GM19328 (cell line): ENCODE measurements around the gene CETP.
"Not testable (repeated sequence)": the region's sequence is repeated elsewhere in the genome, so short reads cannot be mapped to it uniquely, and the experiment has no call there.

ENCODE experiments used
- ATAC-seq: cut with Tn5 transposase; IDR thresholded peaks from one replicate; pipeline ENCODE4 v1.9.1; 2021; ENCODE audit warnings: mild to moderate bottlenecking, moderate library complexity; ENCODE audit not compliant: unreplicated experiment

The CETP gene

GRCh38 chr16:56934599-56935145 is 27.1 kb upstream of the CETP start:
- ATAC-seq, result not testable (repeated sequence)

DNA sequence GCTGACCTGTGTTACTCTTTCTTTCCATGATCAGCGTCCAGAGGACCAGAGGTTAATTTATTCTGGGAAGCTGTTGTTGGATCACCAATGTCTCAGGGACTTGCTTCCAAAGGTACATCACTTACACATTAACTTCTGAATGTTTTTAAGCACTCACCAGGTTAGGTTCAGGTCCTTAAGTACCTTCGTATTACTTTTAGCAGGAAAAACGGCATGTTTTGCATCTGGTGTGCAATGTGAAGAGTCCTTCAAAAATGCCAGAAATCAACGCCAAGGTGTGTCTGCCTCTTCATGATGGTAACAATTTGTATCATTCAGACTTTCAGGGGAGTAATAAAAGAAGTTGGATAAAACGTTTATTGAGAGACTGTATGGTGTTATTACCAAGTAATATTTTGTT is 26.5 kb upstream of the CETP start:
- no peak for ATAC-seq

DNA sequence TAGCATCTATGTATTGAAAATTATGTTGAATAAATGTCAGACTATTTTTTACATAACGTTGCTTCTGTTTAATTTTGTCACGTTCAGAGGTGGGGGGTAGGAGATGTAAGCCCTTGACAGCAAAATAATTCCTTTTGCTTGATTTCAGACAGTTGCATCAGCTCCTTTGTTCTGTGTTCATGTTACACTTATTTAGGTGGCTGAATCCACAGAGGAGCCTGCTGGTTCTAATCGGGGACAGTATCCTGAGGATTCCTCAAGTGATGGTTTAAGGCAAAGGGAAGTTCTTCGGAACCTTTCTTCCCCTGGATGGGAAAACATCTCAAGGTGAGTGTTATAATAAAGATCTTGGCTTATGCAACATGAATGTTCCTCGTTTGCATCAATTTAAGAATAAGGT is 25.3 kb upstream of the CETP start:
- no peak for ATAC-seq

DNA sequence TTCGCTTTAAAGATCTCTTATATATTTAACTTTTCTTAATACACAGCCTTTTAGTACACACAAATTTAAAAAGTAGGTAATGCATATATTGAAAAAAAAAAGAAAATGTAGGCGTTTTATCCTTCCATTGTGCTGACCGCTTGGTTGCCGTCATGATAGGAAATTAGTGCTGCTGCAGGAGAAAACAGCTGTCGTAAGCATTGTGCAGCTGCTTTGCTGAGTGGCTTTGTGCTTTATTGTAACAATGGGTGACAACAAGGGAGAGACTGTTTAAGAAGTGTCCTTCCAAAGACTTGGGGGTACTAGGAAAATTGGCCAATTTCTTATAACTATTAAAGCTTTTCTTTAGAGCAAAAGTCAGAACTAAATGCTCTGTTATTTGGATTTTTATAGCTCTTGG is 24.8 kb upstream of the CETP start:
- no peak for ATAC-seq

DNA sequence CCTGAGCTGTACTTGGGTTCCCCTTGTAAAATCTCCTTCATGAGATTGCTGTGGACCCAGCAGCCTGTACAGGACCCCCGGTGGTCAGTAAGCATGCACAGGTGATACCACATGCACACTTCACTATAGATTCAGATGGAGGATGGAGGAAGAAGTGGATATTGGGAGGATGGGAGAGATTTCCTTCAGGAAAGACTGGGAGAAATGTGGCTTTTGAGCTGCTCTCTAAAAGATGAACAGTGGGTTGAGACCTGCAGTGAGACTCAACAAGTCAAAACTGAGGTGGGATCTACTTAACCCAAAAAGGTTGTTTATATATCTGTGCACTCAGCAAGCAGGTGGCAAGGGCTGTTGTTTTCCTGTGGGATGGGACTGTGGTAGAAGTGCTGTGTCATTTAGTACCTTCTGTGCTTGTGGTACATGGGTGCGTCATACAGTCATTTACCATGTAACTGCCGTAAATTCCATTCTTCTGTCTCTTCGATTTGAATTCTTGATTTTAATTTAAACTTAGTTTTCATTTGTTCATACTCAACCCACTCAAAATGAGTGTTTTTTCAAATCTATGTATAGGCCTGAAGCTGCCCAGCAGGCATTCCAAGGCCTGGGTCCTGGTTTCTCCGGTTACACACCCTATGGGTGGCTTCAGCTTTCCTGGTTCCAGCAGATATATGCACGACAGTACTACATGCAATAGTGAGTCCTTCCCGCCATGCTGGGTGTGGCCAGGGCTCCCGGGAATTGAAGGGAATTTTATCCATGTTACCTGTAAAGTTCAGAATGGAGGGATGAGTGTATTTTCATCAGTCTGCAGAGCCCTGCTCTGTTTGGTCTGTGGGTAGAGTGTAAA is 22.9 kb upstream of the CETP start:
- ATAC-seq, result no peak

DNA sequence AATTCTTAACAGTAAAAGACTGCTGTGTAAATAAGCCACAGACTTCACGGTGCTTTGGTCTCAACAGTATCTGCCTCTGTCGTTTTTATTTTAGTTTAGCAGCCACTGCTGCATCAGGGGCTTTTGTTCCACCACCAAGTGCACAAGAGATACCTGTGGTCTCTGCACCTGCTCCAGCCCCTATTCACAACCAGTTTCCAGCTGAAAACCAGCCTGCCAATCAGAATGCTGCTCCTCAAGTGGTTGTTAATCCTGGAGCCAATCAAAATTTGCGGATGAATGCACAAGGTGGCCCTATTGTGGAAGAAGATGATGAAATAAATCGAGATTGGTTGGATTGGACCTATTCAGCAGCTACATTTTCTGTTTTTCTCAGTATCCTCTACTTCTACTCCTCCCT is 21.9 kb upstream of the CETP start:
- ATAC-seq, result no peak

DNA sequence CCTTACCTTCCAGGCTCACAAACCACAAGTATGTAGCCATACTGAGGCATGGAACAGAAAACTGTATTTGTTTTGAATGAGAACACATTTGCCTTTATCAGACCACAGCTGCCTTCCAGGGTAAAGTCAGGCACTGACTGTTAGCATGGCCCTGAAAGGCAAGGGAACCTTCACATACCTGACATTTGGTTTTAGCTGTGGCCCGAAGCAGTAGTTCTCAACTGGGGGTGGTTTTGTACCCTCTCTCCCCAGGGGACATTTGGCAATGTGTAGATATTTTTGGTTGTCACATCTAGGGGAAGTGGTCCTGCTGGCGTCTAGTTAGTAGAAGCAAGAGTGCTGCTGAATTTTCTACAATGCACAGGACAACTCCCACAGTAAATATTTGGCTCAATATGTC is 20.7 kb upstream of the CETP start:
- ATAC-seq, result no peak

GRCh38 chr16:56941856-56942331 is 19.9 kb upstream of the CETP start:
- ATAC-seq, result no peak

GRCh38 chr16:56943761-56944375 is 17.9 kb upstream of the CETP start:
- ATAC-seq, result no peak

- no peak for ATAC-seq
Measured at GRCh38 chr16:56944954-56945839, 16.6 kb upstream of the CETP start.

DNA sequence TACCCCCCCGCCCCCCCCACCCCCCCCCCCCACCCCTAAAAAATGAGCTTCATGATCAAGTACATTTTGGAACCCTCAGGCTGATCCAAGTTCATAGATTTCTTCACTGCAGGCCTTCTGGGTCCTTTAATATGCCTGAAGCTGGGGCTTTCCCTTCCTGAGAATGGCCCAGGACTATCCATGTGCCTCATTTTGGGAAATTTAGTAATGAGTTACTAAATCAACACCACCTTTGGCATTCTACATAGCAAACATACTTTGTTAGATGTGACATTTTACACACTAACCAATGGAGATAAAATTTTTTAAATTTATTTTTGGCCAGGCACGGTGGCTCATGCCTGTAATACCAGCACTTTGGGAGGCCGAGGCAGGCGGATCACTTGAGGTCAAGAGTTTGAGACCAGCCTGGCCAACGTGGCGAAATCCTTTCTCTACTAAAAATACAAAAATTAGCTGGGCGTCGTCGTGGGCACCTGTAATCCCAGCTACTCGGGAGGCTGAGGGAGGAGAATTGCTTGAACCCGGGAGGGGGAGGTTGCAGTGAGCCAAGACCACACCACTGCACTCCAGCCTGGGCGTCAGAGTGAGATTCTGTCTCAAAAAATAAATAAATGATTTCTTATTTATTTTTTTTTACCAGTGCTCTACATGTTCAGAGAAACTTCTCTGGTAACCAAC is 15.8 kb upstream of the CETP start:
- ATAC-seq, result no peak

GRCh38 chr16:56946767-56947603 is 14.8 kb upstream of the CETP start:
- no peak for ATAC-seq

DNA sequence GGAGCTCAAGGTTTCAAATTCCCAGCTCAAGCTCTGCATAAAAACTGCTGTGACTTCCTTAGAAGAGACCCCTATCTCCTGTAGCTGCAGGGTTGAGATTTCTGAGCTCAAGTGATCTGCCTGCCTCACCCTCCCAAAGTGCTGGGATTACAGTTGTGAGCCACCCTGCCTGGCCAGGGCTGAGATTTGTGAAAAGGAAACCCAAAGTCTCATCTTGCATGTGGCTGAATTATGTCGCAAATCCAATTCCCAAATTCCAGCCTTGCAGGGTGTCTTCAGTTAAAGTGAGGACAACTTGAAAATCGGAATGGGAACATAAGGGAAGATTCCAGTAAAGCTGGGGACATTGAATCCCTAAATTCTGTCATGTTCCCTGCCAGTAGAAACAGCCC is 14.2 kb upstream of the CETP start:
- ATAC-seq, result no peak

- no peak for ATAC-seq
Measured at GRCh38 chr16:56948234-56948633, 13.5 kb upstream of the CETP start.

DNA sequence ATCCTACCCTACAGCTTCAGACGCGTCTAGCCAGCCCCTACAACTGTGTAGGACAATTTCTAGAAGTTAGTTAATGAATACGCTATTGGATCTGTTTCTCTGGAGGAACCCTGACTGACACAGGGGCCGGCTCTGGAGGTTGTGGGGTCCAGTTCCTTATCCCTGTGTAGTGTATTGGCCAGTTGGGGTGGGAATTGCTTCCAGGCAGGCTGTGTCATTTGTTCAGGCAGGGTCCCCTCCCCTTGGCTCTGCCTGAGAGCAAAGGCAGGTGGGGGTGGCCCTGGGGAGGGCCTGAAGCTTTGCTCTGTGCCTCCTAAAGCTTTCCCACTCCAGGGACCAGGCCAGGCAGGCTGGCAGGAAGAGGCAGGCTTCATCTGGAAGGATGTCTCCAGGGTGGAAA is 11.7 kb upstream of the CETP start:
- ATAC-seq, result no peak

DNA sequence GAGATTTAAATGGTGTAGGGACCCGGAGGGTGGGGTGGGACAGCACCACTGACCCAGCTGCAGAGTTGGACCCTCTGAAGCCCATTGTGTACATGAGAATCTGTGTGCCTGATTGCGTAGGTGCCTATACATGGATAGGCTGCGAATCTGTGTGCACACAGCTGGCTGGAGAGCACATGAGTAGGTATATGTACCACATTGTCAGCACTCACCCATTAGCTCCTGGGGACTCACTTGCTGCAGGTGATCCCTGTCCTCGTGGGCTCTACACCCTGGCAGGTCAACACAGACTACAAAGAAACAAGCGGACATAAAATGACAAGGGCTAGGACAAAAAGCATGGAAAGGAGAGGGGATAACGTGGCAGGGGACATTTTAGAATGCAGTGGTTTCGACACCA is 11.3 kb upstream of the CETP start:
- no peak for ATAC-seq

DNA sequence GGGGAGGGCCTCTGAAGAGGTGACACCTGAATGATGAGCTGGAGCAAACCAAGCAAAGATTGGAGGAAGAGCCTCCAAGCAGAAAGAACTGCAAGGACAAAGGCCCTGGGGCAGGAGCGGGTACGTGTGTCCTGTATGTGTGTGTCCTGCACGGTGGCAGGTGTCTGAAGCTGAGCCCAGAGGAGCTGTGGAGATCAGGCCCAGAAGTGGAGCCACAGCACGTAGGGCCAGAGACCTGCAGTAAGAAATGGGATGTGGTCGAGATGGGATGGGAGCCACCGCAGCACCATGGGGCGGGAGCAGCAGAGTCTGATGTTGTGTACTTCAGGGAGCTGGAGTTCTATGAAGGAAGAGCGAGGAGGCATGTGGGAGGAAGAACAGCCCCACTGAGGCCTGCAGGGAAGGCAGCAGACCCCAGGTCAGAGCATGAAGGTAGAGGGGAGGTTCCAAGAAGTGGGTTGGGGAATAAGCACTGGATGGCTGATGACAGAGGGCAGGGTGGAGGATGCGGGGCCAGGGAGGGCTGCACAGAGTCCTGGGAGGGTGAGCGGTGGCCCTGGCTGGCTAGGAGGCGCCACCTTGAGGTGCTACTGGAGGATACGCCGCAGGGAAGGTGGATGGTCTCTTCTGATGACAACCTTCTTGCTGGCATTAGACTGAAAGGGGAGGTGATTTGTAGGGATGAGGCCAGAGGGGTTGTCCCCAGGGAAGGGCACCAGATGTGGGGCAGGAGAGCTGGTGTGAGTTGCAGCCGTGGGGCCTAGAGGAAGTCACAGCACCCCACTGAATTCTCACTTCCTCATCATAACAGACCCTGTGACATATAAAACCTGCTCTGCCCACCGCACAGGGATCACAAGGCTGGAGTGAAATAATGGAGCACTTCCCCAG is 10.6 kb upstream of the CETP start:
- peak; percentile 54 for ATAC-seq

GRCh38 chr16:56953006-56953405 is 8.7 kb upstream of the CETP start:
- no peak for ATAC-seq

- ATAC-seq, result no peak
Measured at GRCh38 chr16:56956076-56956475, 5.7 kb upstream of the CETP start.
